OCI-LY1 (cell line): ENCODE results near the gene SMG5.

ENCODE experiments used
- H2AFZ ChIP-seq: fragments of 200-600 bp; sonication (generic), shearing (Covaris generic); 2 replicates; pipeline ENCODE4 v1.6.0; 2014; ENCODE audit warnings: antibody characterized with exemption, mild to moderate bottlenecking, low read length
- H3F3A ChIP-seq: fragments of 200-600 bp; sonication (generic), shearing (Covaris generic); 2 replicates; pipeline ENCODE4 v1.6.0; 2014; ENCODE audit warnings: mild to moderate bottlenecking, antibody characterized with exemption, low read length, moderate library complexity; ENCODE audit not compliant: insufficient read depth
- H3K27ac ChIP-seq: fragments of 200-600 bp; sonication (generic); 2 replicates; pipeline ENCODE4 v1.5.1; 2014; ENCODE audit warnings: low read length, mixed run types, mild to moderate bottlenecking, low read depth; ENCODE audit not compliant: poor library complexity, severe bottlenecking
- H3K27me3 ChIP-seq: fragments of 200-600 bp; sonication (generic); 2 replicates; pipeline ENCODE4 v1.6.0; 2014; ENCODE audit warnings: antibody characterized with exemption, mild to moderate bottlenecking, low read length, moderate library complexity; ENCODE audit not compliant: insufficient read depth
- H3K36me3 ChIP-seq: fragments of 200-600 bp; sonication (generic); 2 replicates; pipeline ENCODE4 v1.6.1; 2014; ENCODE audit warnings: mild to moderate bottlenecking, antibody characterized with exemption, low read length, moderate library complexity, mixed read lengths; ENCODE audit not compliant: insufficient read depth
- H3K4me1 ChIP-seq: fragments of 200-600 bp; sonication (generic); 2 replicates; pipeline ENCODE4 v1.5.1; 2014; ENCODE audit warnings: mild to moderate bottlenecking, low read length, moderate library complexity; ENCODE audit not compliant: insufficient read depth, severe bottlenecking
- H3K4me2 ChIP-seq: fragments of 200-600 bp; sonication (generic), shearing (Covaris generic); 2 replicates; pipeline ENCODE4 v1.6.1; 2014; ENCODE audit warnings: low read length
- H3K4me3 ChIP-seq: fragments of 200-600 bp; sonication (generic); 2 replicates; pipeline ENCODE4 v1.5.1; 2014; ENCODE audit warnings: low read length, low read depth, mild to moderate bottlenecking, mixed read lengths; ENCODE audit not compliant: poor library complexity, severe bottlenecking
- H3K79me2 ChIP-seq: fragments of 200-600 bp; shearing (Covaris generic); 2 replicates; pipeline ENCODE4 v1.6.1; 2016; ENCODE audit warnings: mixed run types, low read length, mixed read lengths; ENCODE audit not compliant: insufficient read depth
- H3K9ac ChIP-seq: fragments of 200-600 bp; sonication (generic), shearing (Covaris generic); 2 replicates; pipeline ENCODE4 v1.6.1; 2014; ENCODE audit warnings: mild to moderate bottlenecking, low read length, mixed read lengths
- H3K9me2 ChIP-seq: fragments of 200-600 bp; sonication (generic), shearing (Covaris generic); 2 replicates; pipeline ENCODE4 v1.6.1; 2014; ENCODE audit warnings: low read depth, mild to moderate bottlenecking, low read length, mixed read lengths
- H3K9me3 ChIP-seq: fragments of 200-600 bp; shearing (Covaris generic); 2 replicates; pipeline ENCODE4 v1.6.1; 2014; ENCODE audit warnings: low read length, mixed read lengths
- H4K20me1 ChIP-seq: fragments of 200-600 bp; sonication (generic), shearing (Covaris generic); 2 replicates; pipeline ENCODE4 v1.6.0; 2016; ENCODE audit warnings: mild to moderate bottlenecking, low read length; ENCODE audit not compliant: insufficient read depth
- EZH2 ChIP-seq: fragments of 200-600 bp; sonication (generic), shearing (Covaris generic); IDR thresholded peaks from 2 replicates; pipeline ENCODE4 v1.8.0; 2017; ENCODE audit warnings: borderline replicate concordance, mixed run types, mild to moderate bottlenecking, antibody characterized with exemption, low read length, moderate library complexity, mixed read lengths
- TF ChIP-seq, protein P1 (sequence below): fragments of 200-600 bp; sonication (generic), shearing (Covaris generic); IDR thresholded peaks from 2 replicates; pipeline ENCODE4 v1.5.1; 2017; ENCODE audit warnings: mild to moderate bottlenecking, antibody characterized with exemption, low read length, moderate library complexity, mixed read lengths

SMG5 gene

DNA sequence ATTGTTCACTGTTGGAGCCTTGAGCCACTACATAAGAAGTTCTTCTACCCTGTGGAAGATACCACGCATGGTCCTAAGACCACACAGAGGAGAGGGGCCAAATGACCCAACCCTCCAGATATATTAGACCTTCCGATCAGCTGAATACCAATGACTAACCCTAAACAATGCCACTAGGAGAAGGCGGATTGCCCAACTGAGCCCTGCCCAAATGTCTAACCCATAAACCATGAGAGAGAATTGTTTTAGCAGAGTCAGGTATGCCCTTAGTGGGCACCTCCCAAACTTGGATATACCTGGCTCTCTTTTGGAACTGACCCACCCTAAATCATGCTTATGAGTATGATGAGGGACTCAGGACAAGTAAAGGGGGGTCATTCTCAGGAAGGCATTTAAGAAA, 12.3 kb downstream of the SMG5 start:
- no peak for TF ChIP-seq EZH2
- TF ChIP-seq, protein P1, sequence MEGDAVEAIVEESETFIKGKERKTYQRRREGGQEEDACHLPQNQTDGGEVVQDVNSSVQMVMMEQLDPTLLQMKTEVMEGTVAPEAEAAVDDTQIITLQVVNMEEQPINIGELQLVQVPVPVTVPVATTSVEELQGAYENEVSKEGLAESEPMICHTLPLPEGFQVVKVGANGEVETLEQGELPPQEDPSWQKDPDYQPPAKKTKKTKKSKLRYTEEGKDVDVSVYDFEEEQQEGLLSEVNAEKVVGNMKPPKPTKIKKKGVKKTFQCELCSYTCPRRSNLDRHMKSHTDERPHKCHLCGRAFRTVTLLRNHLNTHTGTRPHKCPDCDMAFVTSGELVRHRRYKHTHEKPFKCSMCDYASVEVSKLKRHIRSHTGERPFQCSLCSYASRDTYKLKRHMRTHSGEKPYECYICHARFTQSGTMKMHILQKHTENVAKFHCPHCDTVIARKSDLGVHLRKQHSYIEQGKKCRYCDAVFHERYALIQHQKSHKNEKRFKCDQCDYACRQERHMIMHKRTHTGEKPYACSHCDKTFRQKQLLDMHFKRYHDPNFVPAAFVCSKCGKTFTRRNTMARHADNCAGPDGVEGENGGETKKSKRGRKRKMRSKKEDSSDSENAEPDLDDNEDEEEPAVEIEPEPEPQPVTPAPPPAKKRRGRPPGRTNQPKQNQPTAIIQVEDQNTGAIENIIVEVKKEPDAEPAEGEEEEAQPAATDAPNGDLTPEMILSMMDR, result no peak
- peaks cover 93% of the 10 kb centered on the region for H3K36me3 ChIP-seq
- H4K20me1 ChIP-seq, result no peaks in the 10 kb centered on the region

DNA sequence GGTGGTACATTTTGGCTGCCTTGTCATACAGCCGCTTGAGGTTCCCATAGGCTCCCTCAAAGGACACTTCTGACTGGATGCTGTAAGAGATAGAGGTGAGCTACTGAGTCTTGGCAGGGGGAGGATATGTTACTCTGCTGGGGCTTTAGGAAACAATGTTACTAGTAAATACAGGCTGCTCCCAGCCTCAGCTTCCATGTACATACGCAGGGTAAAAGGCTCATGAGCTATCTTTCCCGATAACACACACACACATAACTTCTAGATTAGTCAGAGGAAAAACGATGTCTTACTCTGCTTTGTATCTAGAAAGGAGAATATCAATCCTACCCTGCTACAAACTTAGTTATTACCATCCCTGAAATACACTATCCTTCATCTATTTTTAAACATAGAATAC, 14.3 kb downstream of the SMG5 start:
- Histone ChIP-seq H2AFZ (no peak overlapping the region), H3F3A (no peaks in the 10 kb centered on the region), H4K20me1 (no peaks in the 10 kb centered on the region), H3K9me2 (no peaks in the 10 kb centered on the region), H3K9me3 (no peaks in the 10 kb centered on the region), H3K27me3 (no peaks in the 10 kb centered on the region), H3K36me3 (peaks cover 91% of the 10 kb centered on the region), H3K79me2 (no peaks in the 10 kb centered on the region), H3K4me3 (no peak overlapping the region), H3K9ac (no peak overlapping the region), H3K27ac (no peak overlapping the region), H3K4me2 (no peak overlapping the region), H3K4me1 (no peaks in the 10 kb centered on the region)
- TF ChIP-seq, protein P1, result no peak
- no peak for TF ChIP-seq EZH2

More for the DNA sequence above, 12.3 kb downstream of the SMG5 start:
- Histone ChIP-seq H2AFZ (no peak overlapping the region), H3K27me3 (no peaks in the 10 kb centered on the region), H3K9ac (no peak overlapping the region), H3K27ac (no peak overlapping the region), H3K4me2 (no peak overlapping the region), H3K4me3 (no peak overlapping the region), H3K4me1 (no peaks in the 10 kb centered on the region), H3K79me2 (no peaks in the 10 kb centered on the region), H3K9me2 (no peaks in the 10 kb centered on the region), H3F3A (no peaks in the 10 kb centered on the region), H3K9me3 (no peaks in the 10 kb centered on the region)

GRCh38 chr1:156266051-156266450, 16.6 kb downstream of the SMG5 start:
- Histone ChIP-seq H3K9me2 (no peaks in the 10 kb centered on the region), H3K27me3 (no peaks in the 10 kb centered on the region), H3K36me3 (peaks cover 88% of the 10 kb centered on the region), H3K9ac (no peak overlapping the region), H3K4me2 (no peak overlapping the region), H4K20me1 (no peaks in the 10 kb centered on the region), H3K4me1 (no peaks in the 10 kb centered on the region), H2AFZ (no peak overlapping the region), H3F3A (no peaks in the 10 kb centered on the region), H3K4me3 (no peak overlapping the region), H3K9me3 (no peaks in the 10 kb centered on the region), H3K27ac (no peak overlapping the region), H3K79me2 (no peaks in the 10 kb centered on the region)
- TF ChIP-seq, protein P1, result no peak
- TF ChIP-seq EZH2, result no peak
